K562 (cell line): ENCODE measurements around the gene RNLS. TPM values are rescaled to one million over a fixed set of nuclear protein-coding genes. Genes with fewer than 3 reads are reported as not detected.

ENCODE experiments used
- ATAC-seq: fragments of 200-7000 bp; cut with Tn5 transposase; 3 replicates; pipeline ENCODE4 v1.9.1; 2020; ENCODE audit warnings: moderate library complexity
- BruUV-seq: library from RNA; stranded (reverse); fragments of 400-500 nt; replicated peaks from 2 replicates; lab custom pipeline; 2021; lab: Mats Ljungman, UMichigan
- CTCF ChIA-PET: fragments of 300-600 bp; formaldehyde crosslinking; extraction: SDS; loops from one replicate; lab custom pipeline; 2021; ENCODE audit warnings: low intra/inter-chr PET ratio; lab: Yijun Ruan, JAX
- POLR2A ChIA-PET: fragments of 300-600, 350-650 bp; sonication (Branson Sonifier 250); formaldehyde crosslinking; extraction: SDS; loops from one replicate; lab custom pipeline; 2021; ENCODE audit warnings: antibody characterized with exemption, inconsistent platforms; lab: Yijun Ruan, JAX
- DNase-seq, 4 experiments: peaks; one replicate each; pipeline versions ENCODE4 v3.0.0 to v3.0.0-alpha.2; 2011 to 2018; ENCODE audit warnings: low spot score in 3 of 4, mixed read lengths in 3 of 4; ENCODE audit errors: extremely low read depth in 1 of 4
- FAIRE-seq: peaks from 2 replicates; lab custom pipeline; 2011; peaks lifted over from hg19 to GRCh38; lab: Jason Lieb, UNC
- H2AFZ ChIP-seq: 2 replicates; pipeline ENCODE4 v1.6.0; 2011; ENCODE audit warnings: low read depth, low read length, control low read depth, inconsistent platforms
- H3K27ac ChIP-seq: fragments of 200-600 bp; 3 replicates; pipeline ENCODE4 v1.8.0; 2011; ENCODE audit warnings: low read depth, mild to moderate bottlenecking, control low read depth, inconsistent platforms, low read length, moderate library complexity, mixed read lengths; ENCODE audit errors: extremely low read depth
- H3K27me3 ChIP-seq, 2 experiments: fragments of 300-600 bp in 1 of 2; 2 replicates in 1 of 2; 3 replicates in 1 of 2; pipeline versions ENCODE4 v1.6.0 to v1.8.0; 2011; ENCODE audit warnings: inconsistent platforms in 2 of 2, low read length in 2 of 2, mild to moderate bottlenecking in 1 of 2, mixed read lengths in 1 of 2, moderate library complexity in 1 of 2; ENCODE audit not compliant: control insufficient read depth in 2 of 2, insufficient read depth in 2 of 2
- H3K36me3 ChIP-seq: fragments of 300-600 bp; 3 replicates; pipeline ENCODE4 v1.8.0; 2011; ENCODE audit warnings: mild to moderate bottlenecking, low read length, inconsistent platforms; ENCODE audit not compliant: control insufficient read depth, insufficient read depth
- H3K4me1 ChIP-seq, 2 experiments: fragments of 200-600 bp in 1 of 2; replicated peaks in 1 of 2; 2 replicates in 1 of 2; 3 replicates in 1 of 2; pipeline versions ENCODE4 v1.5.1 to v1.8.0; 2011; ENCODE audit warnings: inconsistent platforms in 2 of 2, low read length in 2 of 2, mild to moderate bottlenecking in 1 of 2, mixed read lengths in 1 of 2, moderate library complexity in 1 of 2; ENCODE audit not compliant: control insufficient read depth in 2 of 2, insufficient read depth in 2 of 2
- H3K4me2 ChIP-seq: 2 replicates; pipeline ENCODE4 v1.6.1; 2011; ENCODE audit warnings: low read length, control low read depth, inconsistent platforms, mixed read lengths; ENCODE audit not compliant: insufficient read depth
- H3K4me3 ChIP-seq: fragments of 200-600 bp; sonication (generic), shearing (Covaris generic); 2 replicates; pipeline ENCODE4 v1.5.1; 2016; ENCODE audit warnings: control low read depth, inconsistent platforms
- H3K79me2 ChIP-seq: fragments of 200-600 bp; 3 replicates; pipeline ENCODE4 v1.8.0; 2011; ENCODE audit warnings: low read length, inconsistent platforms; ENCODE audit not compliant: control insufficient read depth, insufficient read depth
- H3K9ac ChIP-seq, 2 experiments: 2 replicates each; pipeline versions ENCODE4 v1.6.0 to v1.6.1; 2011; ENCODE audit warnings: low read depth in 2 of 2, low read length in 2 of 2, control low read depth in 1 of 2, inconsistent platforms in 1 of 2, mild to moderate bottlenecking in 1 of 2, mixed read lengths in 1 of 2; ENCODE audit not compliant: insufficient read depth in 1 of 2
- H3K9me1 ChIP-seq: one replicate; pipeline ENCODE4 v1.6.0; 2011; ENCODE audit warnings: inconsistent platforms, mild to moderate bottlenecking, low read length, moderate library complexity; ENCODE audit not compliant: control insufficient read depth, insufficient read depth
- H3K9me3 ChIP-seq: replicated peaks from 2 replicates; pipeline ENCODE4 v1.5.1; 2011; ENCODE audit warnings: low read depth, low read length, inconsistent platforms; ENCODE audit not compliant: control insufficient read depth, insufficient read depth
- H4K20me1 ChIP-seq: replicated peaks from 2 replicates; pipeline ENCODE4 v1.6.1; 2011; ENCODE audit warnings: low read length, inconsistent platforms, mixed read lengths; ENCODE audit not compliant: control insufficient read depth, insufficient read depth
- CBX3 ChIP-seq, 2 experiments: IDR thresholded peaks; 1 replicate in 1 of 2; 2 replicates in 1 of 2; pipeline ENCODE4 v1.6.1; 2012; ENCODE audit warnings: inconsistent platforms in 2 of 2, low read length in 2 of 2, borderline replicate concordance in 1 of 2, control low read depth in 1 of 2
- CEBPZ ChIP-seq: fragments of 150-350 bp; IDR thresholded peaks from 2 replicates; pipeline ENCODE4 v1.6.1; 2014; ENCODE audit warnings: low read depth, mild to moderate bottlenecking, low read length, borderline replicate concordance
- KLF1 ChIP-seq: fragments of 450-650 bp; IDR thresholded peaks from 2 replicates; pipeline ENCODE4 v1.6.1; 2016; ENCODE audit warnings: missing genetic modification characterization, missing compliant biosample characterization
- KLF6 ChIP-seq: fragments of 250-450 bp; sonication (Bioruptor Pico); IDR thresholded peaks from 2 replicates; pipeline ENCODE4 v1.4.0; 2020; ENCODE audit warnings: mild to moderate bottlenecking, moderate library complexity, borderline replicate concordance
- MEIS2 ChIP-seq: fragments of 450-650 bp; IDR thresholded peaks from 2 replicates; pipeline ENCODE4 v1.6.1; 2014; ENCODE audit warnings: mild to moderate bottlenecking; ENCODE audit not compliant: partially characterized antibody
- NR2C1 ChIP-seq, 2 experiments: fragments of 450-650 bp; IDR thresholded peaks; 2 replicates each; pipeline ENCODE4 v1.6.1; 2017; ENCODE audit warnings: mild to moderate bottlenecking in 2 of 2, antibody characterized with exemption in 1 of 2, inconsistent platforms in 1 of 2, missing compliant biosample characterization in 1 of 2, missing genetic modification characterization in 1 of 2
- RAD21 ChIP-seq, 2 experiments: fragments of 250-450 bp in 1 of 2; fragments of 450-650 bp in 1 of 2; sonication (Bioruptor Pico) in 1 of 2; formaldehyde crosslinking in 1 of 2; IDR thresholded peaks in 1 of 2; conservative IDR thresholded peaks in 1 of 2; 2 replicates each; pipeline versions ENCODE4 v1.4.0 to v1.8.0; 2020 to 2022; ENCODE audit warnings: mild to moderate bottlenecking in 2 of 2, moderate library complexity in 1 of 2
- RBM25 ChIP-seq: fragments of 200-400 bp; formaldehyde crosslinking; IDR thresholded peaks from 2 replicates; pipeline ENCODE4 v1.6.1; 2018; ENCODE audit warnings: low read length, low read depth, moderate library complexity; ENCODE audit not compliant: severe bottlenecking
- SMAD2 ChIP-seq: fragments of 150-350 bp; IDR thresholded peaks from 2 replicates; pipeline ENCODE4 v1.6.1; 2014; ENCODE audit warnings: low read depth, mild to moderate bottlenecking, low read length
- SPI1 ChIP-seq: IDR thresholded peaks from 2 replicates; pipeline ENCODE4 v1.6.1; 2011; ENCODE audit warnings: low read depth, low read length, control low read depth, borderline replicate concordance
- TBL1XR1 ChIP-seq, 2 experiments: IDR thresholded peaks; 2 replicates each; pipeline ENCODE4 v1.6.1; 2012; ENCODE audit warnings: improper control_type of control experiment in 2 of 2, low read length in 2 of 2, mild to moderate bottlenecking in 1 of 2
- ZBTB8A ChIP-seq: fragments of 450-650 bp; IDR thresholded peaks from 2 replicates; pipeline ENCODE4 v1.6.1; 2018; ENCODE audit warnings: mild to moderate bottlenecking, moderate library complexity; ENCODE audit not compliant: partially characterized antibody
- ZC3H11A ChIP-seq: IDR thresholded peaks from 2 replicates; pipeline ENCODE4 v1.6.1; 2012; ENCODE audit warnings: low read depth, low read length, improper control_type of control experiment
- ZEB2 ChIP-seq: fragments of 450-650 bp; IDR thresholded peaks from 2 replicates; pipeline ENCODE4 v1.6.1; 2016
- ZFP1 ChIP-seq: fragments of 450-650 bp; formaldehyde crosslinking; IDR thresholded peaks from 2 replicates; pipeline ENCODE4 v1.4.0; 2020; ENCODE audit warnings: mild to moderate bottlenecking, mixed read lengths
- ZNF146 ChIP-seq: IDR thresholded peaks from one replicate; pipeline ENCODE4 v1.6.1; 2018; ENCODE audit warnings: missing compliant biosample characterization; ENCODE audit not compliant: unreplicated experiment
- WGBS: fragments of 100-300 bp; shearing (Covaris generic); methylation state at CpG from one replicate; pipeline ENCODE4 v1.1.6; 2016; ENCODE audit warnings: low coverage, mixed read lengths; ENCODE audit not compliant: insufficient coverage; ENCODE audit errors: missing lambda C conversion rate; 5-methylcytosine and 5-hydroxymethylcytosine counted together
- in situ Hi-C: fragments of 300-500 bp; cut with MboI; formaldehyde crosslinking; loops from 4 replicates; pipeline ENCODE4 v1.15.0; 2018; ENCODE audit warnings: inconsistent platforms, mixed read lengths
- intact Hi-C: fragments of 100-400 bp; cut with micrococcal nuclease; formaldehyde crosslinking; loops from 2 replicates; pipeline ENCODE4 v1.14.2; 2022
- polyA plus RNA-seq, 8 experiments: library from polyadenylated mRNA; depleted of rRNA in 4 of 8; stranded (reverse) in 5 of 8; unstranded in 3 of 8; fragments of >200 nt; fragmentation: Nextera tagmentation in 2 of 8; fragmentation: Illumina TruSeq in 1 of 8; extraction: Ambion mirVana in 2 of 8; extraction: Trizol in 1 of 8; gene quantifications; 2 replicates each; pipeline versions ENCODE4 v1.2.1 to v1.2.3, GENCODE V29; 2011 to 2014; ENCODE audit warnings: inconsistent platforms in 1 of 8, missing spikeins in 1 of 8
- total RNA-seq, 7 experiments: library from RNA; depleted of rRNA in 6 of 7; stranded (reverse); fragments of >200 nt in 6 of 7; fragmentation: Illumina TruSeq in 2 of 7; extraction: Trizol in 2 of 7; gene quantifications; 2 replicates each; pipeline versions ENCODE4 v1.2.1 to v1.2.3, GENCODE V29; 2011 to 2021; ENCODE audit warnings: low replicate concordance in 1 of 7
- TF ChIP-seq, protein P1 (sequence below): fragments of 150-350 bp; conservative IDR thresholded peaks from 2 replicates; pipeline ENCODE4 v1.6.1; 2014; ENCODE audit warnings: low read length

The RNLS gene
- total and polyA plus RNA-seq, 9 of the 15 experiments (the other 6 are each of a cell fraction or from before 2014, with no cell fraction given): 0.14 to 0.72 (median 0.41) TPM; not detected in 3

DNA sequence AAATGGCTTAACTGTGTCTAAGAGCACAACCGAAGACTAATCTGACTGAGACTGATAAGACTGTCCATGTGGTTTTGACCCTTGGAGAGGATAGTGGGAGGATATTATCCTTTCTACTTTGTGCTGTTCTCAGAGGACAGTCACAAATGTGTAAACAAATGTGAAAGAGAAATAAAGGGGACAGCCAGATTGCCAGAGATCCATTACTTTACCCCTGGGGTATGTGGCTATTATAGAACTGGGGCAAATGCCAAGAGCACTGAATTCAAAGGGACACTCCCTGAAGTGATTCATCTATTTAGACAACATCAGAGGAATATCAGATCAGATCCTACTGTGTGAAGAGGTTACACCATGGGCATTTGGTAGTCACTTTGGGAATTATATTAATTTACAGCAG lies 154.7 kb downstream of the RNLS start (continued):
- TF ChIP-seq, protein P1, sequence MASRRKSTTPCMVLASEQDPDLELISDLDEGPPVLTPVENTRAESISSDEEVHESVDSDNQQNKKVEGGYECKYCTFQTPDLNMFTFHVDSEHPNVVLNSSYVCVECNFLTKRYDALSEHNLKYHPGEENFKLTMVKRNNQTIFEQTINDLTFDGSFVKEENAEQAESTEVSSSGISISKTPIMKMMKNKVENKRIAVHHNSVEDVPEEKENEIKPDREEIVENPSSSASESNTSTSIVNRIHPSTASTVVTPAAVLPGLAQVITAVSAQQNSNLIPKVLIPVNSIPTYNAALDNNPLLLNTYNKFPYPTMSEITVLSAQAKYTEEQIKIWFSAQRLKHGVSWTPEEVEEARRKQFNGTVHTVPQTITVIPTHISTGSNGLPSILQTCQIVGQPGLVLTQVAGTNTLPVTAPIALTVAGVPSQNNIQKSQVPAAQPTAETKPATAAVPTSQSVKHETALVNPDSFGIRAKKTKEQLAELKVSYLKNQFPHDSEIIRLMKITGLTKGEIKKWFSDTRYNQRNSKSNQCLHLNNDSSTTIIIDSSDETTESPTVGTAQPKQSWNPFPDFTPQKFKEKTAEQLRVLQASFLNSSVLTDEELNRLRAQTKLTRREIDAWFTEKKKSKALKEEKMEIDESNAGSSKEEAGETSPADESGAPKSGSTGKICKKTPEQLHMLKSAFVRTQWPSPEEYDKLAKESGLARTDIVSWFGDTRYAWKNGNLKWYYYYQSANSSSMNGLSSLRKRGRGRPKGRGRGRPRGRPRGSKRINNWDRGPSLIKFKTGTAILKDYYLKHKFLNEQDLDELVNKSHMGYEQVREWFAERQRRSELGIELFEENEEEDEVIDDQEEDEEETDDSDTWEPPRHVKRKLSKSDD: no peak
- TF ChIP-seq KLF1 (tag) (no peak), RBM25 (no peak), ZBTB8A (no peak)
- TF ChIP-seq, all 486 proteins: peak for 0

DNA sequence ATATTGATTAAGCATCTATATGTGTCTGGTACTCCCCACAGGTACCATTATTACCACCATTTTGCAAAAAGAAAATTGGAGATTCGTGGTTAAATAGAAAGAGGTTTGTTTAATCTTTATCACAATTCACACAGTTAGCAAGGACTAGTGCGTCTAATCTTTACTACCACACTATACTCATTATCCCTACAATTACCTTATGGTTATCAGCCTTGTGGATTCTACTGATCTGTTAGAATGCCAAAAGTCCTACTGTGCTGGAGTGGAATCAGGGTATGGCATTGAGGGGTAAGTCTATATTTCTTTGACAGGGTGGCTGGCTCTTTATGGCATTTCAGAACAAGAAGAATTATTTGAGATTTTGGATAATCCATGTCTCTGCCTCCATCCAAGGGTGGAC lies 156.1 kb downstream of the RNLS start:
- H3K4me2 ChIP-seq: no peak overlapping the region
- no peaks in the 10 kb centered on the region for H3K9me1 ChIP-seq
- H3K4me3 ChIP-seq: no peak overlapping the region
- ATAC-seq (no peak), DNase-seq (no peak), FAIRE-seq (no peak)
- no peaks in the 10 kb centered on the region for H4K20me1 ChIP-seq
- H3K27me3 ChIP-seq: no peaks in the 10 kb centered on the region
- no peak overlapping the region for H3K9ac ChIP-seq
- no peaks in the 10 kb centered on the region for H3K4me1 ChIP-seq
- intact Hi-C loops (no loop called here), in situ Hi-C loops (no loop called here)
- H3K79me2 ChIP-seq: no peaks in the 10 kb centered on the region
- 0% methylated on average over 2 of the region's 2 CpGs for WGBS
- no peak overlapping the region for H2AFZ ChIP-seq
- H3K9me3 ChIP-seq: no peaks in the 10 kb centered on the region
- H3K36me3 ChIP-seq: no peaks in the 10 kb centered on the region
- no TSS peak for BruUV-seq
- CTCF ChIA-PET: no interaction called here
- no peak overlapping the region for H3K27ac ChIP-seq
- POLR2A ChIA-PET: no interaction called here
- TF ChIP-seq TBL1XR1 (IDR thresholded peaks at IDR 0.05; ENCODE audit: low read length in 2 of 2): no peak
- TF ChIP-seq MEIS2: no peak
- TF ChIP-seq KLF6: no peak
- TF ChIP-seq SPI1: no peak
- no peak for TF ChIP-seq NR2C1 (IDR thresholded peaks at IDR 0.05)
- no peak for TF ChIP-seq NR2C1 (tag; IDR thresholded peaks at IDR 0.05)
- no peak for TF ChIP-seq SMAD2
- no peak for TF ChIP-seq ZFP1 (CRISPR knock-in tag)
- TF ChIP-seq ZNF146: no peak
- TF ChIP-seq RAD21 (CRISPR knock-in tag; conservative IDR thresholded peaks at IDR 0.05 in 1 of 2, IDR thresholded peaks at IDR 0.05 in 1 of 2): no peak
- TF ChIP-seq ZEB2: no peak
- no peak for TF ChIP-seq CEBPZ
- TF ChIP-seq ZC3H11A: no peak
- TF ChIP-seq CBX3 (IDR thresholded peaks at IDR 0.05; ENCODE audit: borderline replicate concordance in 1 of 2, low read length in 2 of 2): no peak
